ENCODE measurements around the gene FILIP1. TPM values are rescaled to one million over a fixed set of nuclear protein-coding genes. Genes with fewer than 3 reads are reported as not detected.

Gene FILIP1
- total and polyA plus RNA-seq, 2 of the 4 experiments (the other 2 are of a cell fraction): under 0.01 to 0.03 TPM

GRCh38 chr6:75282706-75283105 lies 210.9 kb downstream of the FILIP1 start (continued):
- no peak for TF ChIP-seq ELK1 (IDR thresholded peaks at IDR 0.05; ENCODE audit: borderline replicate concordance, low read depth, low read length)
- TF ChIP-seq MAZ (IDR thresholded peaks at IDR 0.05; ENCODE audit: borderline replicate concordance, low read depth, low read length): no peak
- TF ChIP-seq SMC3 (IDR thresholded peaks at IDR 0.05; ENCODE audit: low read depth, low read length): no peak
- TF ChIP-seq USF2 (IDR thresholded peaks at IDR 0.05; ENCODE audit: low read depth, low read length): no peak

Data from IMR-90 (cell line).